Neural cell (in vitro differentiated cells): ENCODE data around the gene SHROOM2.

Source experiments
- EZH2 ChIP-seq: fragments of 200-600, 300-800 bp; shearing (Covaris generic), sonication (generic); IDR thresholded peaks from 2 replicates; pipeline ENCODE4 v1.6.1; 2014; ENCODE audit warnings: antibody characterized with exemption, low read length, borderline replicate concordance, mild to moderate bottlenecking; ENCODE audit not compliant: insufficient read depth, poor library complexity, severe bottlenecking
- POLR2AphosphoS5 ChIP-seq: IDR thresholded peaks from 2 replicates; pipeline ENCODE4 v1.6.1; 2012
- REST ChIP-seq: IDR thresholded peaks from 2 replicates; pipeline ENCODE4 v1.6.1; 2012; ENCODE audit warnings: borderline replicate concordance
- SMC3 ChIP-seq: fragments of 450-650 bp; conservative IDR thresholded peaks from 2 replicates; pipeline ENCODE4 v1.6.1; 2014; ENCODE audit warnings: antibody characterized with exemption, mild to moderate bottlenecking, moderate library complexity; ENCODE audit not compliant: poor library complexity
- TAF1 ChIP-seq: IDR thresholded peaks from 2 replicates; pipeline ENCODE4 v1.6.1; 2012; ENCODE audit warnings: low read depth
- TF ChIP-seq, protein P1 (sequence below): fragments of 450-650 bp; IDR thresholded peaks from 2 replicates; pipeline ENCODE4 v1.5.1; 2014; ENCODE audit warnings: antibody characterized with exemption, mild to moderate bottlenecking, moderate library complexity; ENCODE audit not compliant: poor library complexity, severe bottlenecking

DNA sequence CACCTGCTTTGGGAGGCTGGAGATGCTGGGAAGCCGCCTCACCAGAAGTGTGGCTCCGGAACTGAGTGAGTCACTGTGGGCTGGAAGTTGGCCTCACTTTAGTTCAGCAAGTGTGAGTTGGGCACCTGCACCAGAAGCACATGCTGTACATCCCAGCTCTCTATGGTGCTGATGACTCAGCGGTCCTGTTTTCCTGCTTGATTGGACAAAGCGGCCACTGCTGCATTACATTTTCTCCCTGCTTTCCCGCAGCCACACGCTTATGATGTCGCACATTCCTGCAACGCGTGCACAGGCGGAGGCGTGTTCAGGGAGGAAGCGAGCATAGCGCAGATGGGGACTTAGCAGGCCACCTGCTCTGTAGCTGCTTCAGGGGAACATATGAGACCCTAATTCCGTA lies 154.2 kb downstream of the SHROOM2 start:
- TF ChIP-seq, protein P1, sequence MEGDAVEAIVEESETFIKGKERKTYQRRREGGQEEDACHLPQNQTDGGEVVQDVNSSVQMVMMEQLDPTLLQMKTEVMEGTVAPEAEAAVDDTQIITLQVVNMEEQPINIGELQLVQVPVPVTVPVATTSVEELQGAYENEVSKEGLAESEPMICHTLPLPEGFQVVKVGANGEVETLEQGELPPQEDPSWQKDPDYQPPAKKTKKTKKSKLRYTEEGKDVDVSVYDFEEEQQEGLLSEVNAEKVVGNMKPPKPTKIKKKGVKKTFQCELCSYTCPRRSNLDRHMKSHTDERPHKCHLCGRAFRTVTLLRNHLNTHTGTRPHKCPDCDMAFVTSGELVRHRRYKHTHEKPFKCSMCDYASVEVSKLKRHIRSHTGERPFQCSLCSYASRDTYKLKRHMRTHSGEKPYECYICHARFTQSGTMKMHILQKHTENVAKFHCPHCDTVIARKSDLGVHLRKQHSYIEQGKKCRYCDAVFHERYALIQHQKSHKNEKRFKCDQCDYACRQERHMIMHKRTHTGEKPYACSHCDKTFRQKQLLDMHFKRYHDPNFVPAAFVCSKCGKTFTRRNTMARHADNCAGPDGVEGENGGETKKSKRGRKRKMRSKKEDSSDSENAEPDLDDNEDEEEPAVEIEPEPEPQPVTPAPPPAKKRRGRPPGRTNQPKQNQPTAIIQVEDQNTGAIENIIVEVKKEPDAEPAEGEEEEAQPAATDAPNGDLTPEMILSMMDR: no peak
- TF ChIP-seq REST: no peak
- TF ChIP-seq EZH2: no peak
- no peak for TF ChIP-seq POLR2AphosphoS5
- TF ChIP-seq SMC3: no peak
- no peak for TF ChIP-seq TAF1
